A673 (cell line): ENCODE data around the gene TBC1D22A. TPM values are rescaled to one million over a fixed set of nuclear protein-coding genes. Genes with fewer than 3 reads are reported as not detected.

Experiments
- BruUV-seq: library from RNA; stranded (reverse); fragments of 400-500 nt; replicated peaks from 2 replicates; lab custom pipeline; 2021; lab: Mats Ljungman, UMichigan
- CTCF ChIA-PET: fragments of 300-600 bp; sonication (Branson Sonifier 250); formaldehyde crosslinking; loops from one replicate; lab custom pipeline; 2022; ENCODE audit warnings: antibody characterized with exemption; lab: Charles Lee
- POLR2A ChIA-PET: fragments of 300-600 bp; sonication (Branson Sonifier 250); formaldehyde crosslinking; loops from one replicate; lab custom pipeline; 2022; ENCODE audit warnings: antibody characterized with exemption; ENCODE audit not compliant: low non-redundant PET; lab: Charles Lee
- DNase-seq: peaks from one replicate; pipeline ENCODE4 v3.0.0-alpha.2; 2015; ENCODE audit warnings: low spot score
- H3K27ac ChIP-seq: fragments of 200-600 bp; sonication (generic); 2 replicates; pipeline ENCODE4 v1.5.1; 2016; ENCODE audit warnings: mixed run types, low read depth, mild to moderate bottlenecking, mixed read lengths, antibody characterized with exemption, low read length; ENCODE audit not compliant: poor library complexity, severe bottlenecking
- H3K27me3 ChIP-seq: fragments of 200-600 bp; sonication (generic); replicated peaks from 2 replicates; pipeline ENCODE4 v1.6.1; 2017; ENCODE audit warnings: mixed run types, low read depth, mild to moderate bottlenecking, mixed read lengths, antibody characterized with exemption, low read length; ENCODE audit not compliant: insufficient read depth, poor library complexity
- H3K36me3 ChIP-seq: fragments of 200-600 bp; sonication (generic); 2 replicates; pipeline ENCODE4 v1.6.1; 2016; ENCODE audit warnings: mixed run types, mild to moderate bottlenecking, mixed read lengths, antibody characterized with exemption, low read length; ENCODE audit not compliant: insufficient read depth, poor library complexity, severe bottlenecking
- H3K4me1 ChIP-seq: fragments of 200-600 bp; sonication (generic); 2 replicates; pipeline ENCODE4 v1.6.1; 2017; ENCODE audit warnings: mixed run types, mild to moderate bottlenecking, mixed read lengths, antibody characterized with exemption, low read length; ENCODE audit not compliant: insufficient read depth, poor library complexity, severe bottlenecking
- H3K4me3 ChIP-seq: fragments of 200-600 bp; sonication (generic); 2 replicates; pipeline ENCODE4 v1.5.1; 2016; ENCODE audit warnings: low read depth, mixed run types, mild to moderate bottlenecking, mixed read lengths, low read length; ENCODE audit not compliant: poor library complexity, severe bottlenecking
- H3K9me3 ChIP-seq: fragments of 200-600 bp; sonication (generic); 2 replicates; pipeline ENCODE4 v1.6.1; 2016; ENCODE audit warnings: mixed run types, low read depth, mild to moderate bottlenecking, mixed read lengths, antibody characterized with exemption, low read length; ENCODE audit not compliant: poor library complexity, severe bottlenecking
- CTCF ChIP-seq: fragments of 300-800, 200-600 bp; sonication (generic); conservative IDR thresholded peaks from 2 replicates; pipeline ENCODE4 v1.5.1; 2017; ENCODE audit warnings: low read depth, mild to moderate bottlenecking, antibody characterized with exemption, low read length, moderate library complexity, mixed read lengths
- EZH2 ChIP-seq: fragments of 200-600 bp; sonication (generic); IDR thresholded peaks from 2 replicates; pipeline ENCODE4 v1.6.1; 2017; ENCODE audit warnings: borderline replicate concordance, low read depth, mild to moderate bottlenecking, mixed read lengths, antibody characterized with exemption, low read length; ENCODE audit not compliant: poor library complexity, severe bottlenecking
- intact Hi-C: fragments of 100-400 bp; cut with micrococcal nuclease; formaldehyde crosslinking; loops from one replicate; pipeline ENCODE4 v1.10.0; 2022; ENCODE audit not compliant: unreplicated experiment
- total RNA-seq: library from RNA; stranded (reverse); gene quantifications from 2 replicates; pipeline ENCODE4 v1.2.3, GENCODE V29; 2021

Gene TBC1D22A
- total RNA-seq, 1 experiment from 2014 or later, result 22.5 TPM

GRCh38 chr22:47131632-47132427 is 369.4 kb downstream of the TBC1D22A start:
- no peak overlapping the region for H3K4me3 ChIP-seq
- no TSS peak for BruUV-seq
- H3K27me3 ChIP-seq, result no peaks in the 10 kb centered on the region
- no peak for TF ChIP-seq EZH2
- TF ChIP-seq CTCF, result no peak
- H3K27ac ChIP-seq, result no peak overlapping the region
- no peaks in the 10 kb centered on the region for H3K36me3 ChIP-seq
- H3K4me1 ChIP-seq, result no peaks in the 10 kb centered on the region
- no peaks in the 10 kb centered on the region for H3K9me3 ChIP-seq
- POLR2A ChIA-PET, result no interaction called here
- intact Hi-C loops, result no loop called here
- CTCF ChIA-PET, result no interaction called here
- DNase-seq, result no peak

GRCh38 chr22:47132428-47132825 is 370.0 kb downstream of the TBC1D22A start:
- no peak for TF ChIP-seq CTCF
- TF ChIP-seq EZH2, result no peak
- H3K9me3 ChIP-seq, result no peaks in the 10 kb centered on the region
- no peaks in the 10 kb centered on the region for H3K36me3 ChIP-seq
- DNase-seq, result no peak
- no TSS peak for BruUV-seq
- CTCF ChIA-PET, result no interaction called here
- POLR2A ChIA-PET, result no interaction called here
- no peak overlapping the region for H3K4me3 ChIP-seq
- intact Hi-C loops, result no loop called here
- H3K27ac ChIP-seq, result no peak overlapping the region
- no peaks in the 10 kb centered on the region for H3K4me1 ChIP-seq
- H3K27me3 ChIP-seq, result no peaks in the 10 kb centered on the region

GRCh38 chr22:47133061-47133969 is 370.9 kb downstream of the TBC1D22A start:
- Histone ChIP-seq H3K9me3 (no peaks in the 10 kb centered on the region), H3K36me3 (no peaks in the 10 kb centered on the region), H3K27ac (no peak overlapping the region), H3K4me1 (no peaks in the 10 kb centered on the region), H3K4me3 (no peak overlapping the region), H3K27me3 (no peaks in the 10 kb centered on the region)
- DNase-seq, result peak; percentile 10
- ChIA-PET POLR2A (no interaction called here), CTCF (no interaction called here)
- intact Hi-C loops, result no loop called here
- no TSS peak for BruUV-seq
- TF ChIP-seq CTCF, result no peak
